HepG2 (cell line): ENCODE measurements around the gene NUDT22. TPM values are rescaled to one million over a fixed set of nuclear protein-coding genes. Genes with fewer than 3 reads are reported as not detected.
A peak's percentile ranks its signal among the peaks of the same experiment; 100 is the strongest.

Experiments
- ARID4A ChIP-seq: sonication (generic); formaldehyde crosslinking; IDR thresholded peaks from 2 replicates; pipeline ENCODE4 v1.5.0; 2020; ENCODE audit warnings: mild to moderate bottlenecking, missing genetic modification reagents, borderline replicate concordance
- CBFB ChIP-seq: sonication (generic); formaldehyde crosslinking; IDR thresholded peaks from 2 replicates; pipeline ENCODE4 v1.4.0; 2020; ENCODE audit warnings: missing genetic modification reagents
- CERS6 ChIP-seq: sonication (generic); formaldehyde crosslinking; IDR thresholded peaks from 2 replicates; pipeline ENCODE4 v1.5.0; 2020; ENCODE audit warnings: missing genetic modification reagents
- POGK ChIP-seq: sonication (generic); formaldehyde crosslinking; conservative IDR thresholded peaks from 2 replicates; pipeline ENCODE4 v1.8.0; 2022; ENCODE audit warnings: mild to moderate bottlenecking, moderate library complexity, missing genetic modification reagents
- YEATS2 ChIP-seq: sonication (generic); formaldehyde crosslinking; IDR thresholded peaks from 2 replicates; pipeline ENCODE4 v1.4.0; 2020; ENCODE audit warnings: missing genetic modification reagents, borderline replicate concordance
- ZBTB40 ChIP-seq, 2 experiments: fragments of 450-650 bp in 1 of 2; sonication (generic) in 1 of 2; formaldehyde crosslinking in 1 of 2; IDR thresholded peaks; 2 replicates each; pipeline versions ENCODE4 v1.6.1 to v1.8.0; 2016 to 2022; ENCODE audit warnings: antibody characterized with exemption in 1 of 2, mild to moderate bottlenecking in 1 of 2, missing genetic modification reagents in 1 of 2
- ZNF207 ChIP-seq: fragments of 450-650 bp; IDR thresholded peaks from 2 replicates; pipeline ENCODE4 v1.6.1; 2016; ENCODE audit warnings: antibody characterized with exemption, borderline replicate concordance
- ZNF547 ChIP-seq: sonication (generic); formaldehyde crosslinking; IDR thresholded peaks from 2 replicates; pipeline ENCODE4 v1.5.1; 2020; ENCODE audit warnings: mild to moderate bottlenecking, missing genetic modification reagents
- ZNF562 ChIP-seq: sonication (generic); formaldehyde crosslinking; IDR thresholded peaks from 2 replicates; pipeline ENCODE4 v1.8.0; 2022; ENCODE audit warnings: missing genetic modification reagents, borderline replicate concordance
- ZNF572 ChIP-seq: sonication (generic); formaldehyde crosslinking; IDR thresholded peaks from 2 replicates; pipeline ENCODE4 v1.5.1; 2020; ENCODE audit warnings: mild to moderate bottlenecking, missing genetic modification reagents
- ZNF792 ChIP-seq: IDR thresholded peaks from 2 replicates; pipeline ENCODE4 v1.6.1; 2016
- ZNF850 ChIP-seq: sonication (generic); formaldehyde crosslinking; conservative IDR thresholded peaks from 2 replicates; pipeline ENCODE4 v1.9.0; 2021; ENCODE audit warnings: mild to moderate bottlenecking, missing genetic modification reagents
- polyA plus RNA-seq, 8 experiments: library from polyadenylated mRNA; depleted of rRNA in 3 of 8; stranded (reverse) in 7 of 8; unstranded in 1 of 8; fragments of >200 nt; fragmentation: Illumina TruSeq in 4 of 8; extraction: Trizol in 4 of 8; gene quantifications; 2 replicates each; pipeline versions ENCODE4 v1.2.1 to v1.2.3, GENCODE V29; 2011 to 2016; ENCODE audit warnings: low read depth in 4 of 8, missing spikeins in 1 of 8, mixed read lengths in 1 of 8; ENCODE audit not compliant: insufficient read depth in 1 of 8
- total RNA-seq, 5 experiments: library from RNA; depleted of rRNA; stranded (reverse); fragments of >200 nt; fragmentation: Illumina TruSeq; extraction: Trizol; gene quantifications; 2 replicates each; pipeline ENCODE4 v1.2.3, GENCODE V29; 2016; ENCODE audit warnings: low read depth in 1 of 5

NUDT22 gene
- total and polyA plus RNA-seq, 2 of the 13 experiments (the other 11 are each of a cell fraction or from before 2014, with no cell fraction given), result 33.5 to 39.8 TPM

- peak; percentile 19; the same call in 1 of the 2 replicates for TF ChIP-seq ZNF572 (CRISPR knock-in tag)
- no peak for TF ChIP-seq ZNF562 (CRISPR knock-in tag)
- peak; percentile 92; the same call in 1 of the 2 replicates for TF ChIP-seq YEATS2 (CRISPR knock-in tag)
- TF ChIP-seq ZBTB40 (IDR thresholded peaks at IDR 0.05), result peak; percentile 95
- peak; percentile 83 for TF ChIP-seq ZBTB40 (CRISPR knock-in tag; IDR thresholded peaks at IDR 0.05)
- TF ChIP-seq ARID4A (CRISPR knock-in tag), result peak; percentile 79; the same call in 1 of the 2 replicates
- TF ChIP-seq ZNF792, result 0 out of 2 replicates have a peak, but pooled peaks have one; percentile 22
- TF ChIP-seq CERS6 (CRISPR knock-in tag), result no peak
- no peak; the same call in none of the 2 replicates for TF ChIP-seq ZNF547 (CRISPR knock-in tag)
- no peak for TF ChIP-seq ZNF207
- TF ChIP-seq ZNF850 (CRISPR knock-in tag), result no peak
- TF ChIP-seq POGK, result no peak
- 0 out of 2 replicates have a peak, but pooled peaks have one; percentile 10 for TF ChIP-seq CBFB (CRISPR knock-in tag)
These were observed 43.6 kb downstream of the NUDT22 start (continued) for GRCh38 chr11:64269540-64270220.
